PC-9 (cell line): ENCODE results near the gene PCDHGC4.

Experiments
- EZH2 ChIP-seq: fragments of 200-600 bp; sonication (generic); IDR thresholded peaks from 2 replicates; pipeline ENCODE4 v1.8.0; 2017; ENCODE audit warnings: antibody characterized with exemption, low read depth
- TF ChIP-seq, protein P1 (sequence below): fragments of 200-600 bp; sonication (generic); conservative IDR thresholded peaks from 2 replicates; pipeline ENCODE4 v1.6.1; 2017; ENCODE audit warnings: mixed run types, antibody characterized with exemption, mild to moderate bottlenecking, moderate library complexity

- TF ChIP-seq, protein P1, sequence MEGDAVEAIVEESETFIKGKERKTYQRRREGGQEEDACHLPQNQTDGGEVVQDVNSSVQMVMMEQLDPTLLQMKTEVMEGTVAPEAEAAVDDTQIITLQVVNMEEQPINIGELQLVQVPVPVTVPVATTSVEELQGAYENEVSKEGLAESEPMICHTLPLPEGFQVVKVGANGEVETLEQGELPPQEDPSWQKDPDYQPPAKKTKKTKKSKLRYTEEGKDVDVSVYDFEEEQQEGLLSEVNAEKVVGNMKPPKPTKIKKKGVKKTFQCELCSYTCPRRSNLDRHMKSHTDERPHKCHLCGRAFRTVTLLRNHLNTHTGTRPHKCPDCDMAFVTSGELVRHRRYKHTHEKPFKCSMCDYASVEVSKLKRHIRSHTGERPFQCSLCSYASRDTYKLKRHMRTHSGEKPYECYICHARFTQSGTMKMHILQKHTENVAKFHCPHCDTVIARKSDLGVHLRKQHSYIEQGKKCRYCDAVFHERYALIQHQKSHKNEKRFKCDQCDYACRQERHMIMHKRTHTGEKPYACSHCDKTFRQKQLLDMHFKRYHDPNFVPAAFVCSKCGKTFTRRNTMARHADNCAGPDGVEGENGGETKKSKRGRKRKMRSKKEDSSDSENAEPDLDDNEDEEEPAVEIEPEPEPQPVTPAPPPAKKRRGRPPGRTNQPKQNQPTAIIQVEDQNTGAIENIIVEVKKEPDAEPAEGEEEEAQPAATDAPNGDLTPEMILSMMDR = no peak
- no peak for TF ChIP-seq EZH2
Measured at GRCh38 chr5:141487131-141487530, 2.3 kb downstream of the PCDHGC4 start.
